Measurements from ENCODE around the gene MCRIP1.

MCRIP1 gene

DNA sequence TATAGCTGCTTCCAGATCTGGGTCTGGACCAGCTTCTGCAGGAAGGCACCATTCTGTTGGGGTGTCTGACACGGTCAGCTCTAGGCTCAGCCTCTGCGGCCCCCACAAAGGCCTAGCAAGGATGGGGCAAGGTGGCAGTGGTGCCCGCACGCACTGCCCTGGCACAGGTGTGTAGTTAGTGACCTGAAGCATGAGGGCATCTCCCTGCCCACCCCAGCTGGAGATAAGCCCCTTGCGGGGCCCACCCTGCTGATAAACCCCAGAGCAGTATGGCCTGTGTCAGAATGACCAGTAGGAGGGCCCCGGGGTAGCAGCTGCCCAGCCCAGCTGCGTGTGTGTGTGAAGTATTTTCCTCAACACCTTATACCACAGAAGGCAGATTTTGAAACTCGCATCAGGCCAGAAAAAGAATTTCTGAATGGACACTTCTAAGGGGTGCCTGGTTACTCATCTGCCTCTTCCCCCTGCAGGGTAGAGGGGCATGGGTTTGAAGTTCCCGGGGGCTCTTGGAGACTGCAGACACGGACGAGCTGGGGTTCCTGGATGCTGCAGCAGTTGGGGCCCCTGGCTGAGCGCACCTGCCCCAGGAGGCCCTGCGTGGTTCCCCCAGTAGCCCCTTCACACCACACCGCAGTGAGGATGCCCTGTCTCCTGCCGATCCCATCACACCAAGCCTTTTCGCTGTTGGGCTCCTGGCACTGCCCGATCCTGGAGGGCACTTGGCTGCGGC lies 33.5 kb upstream of the MCRIP1 start:
- Histone ChIP-seq H3K4me3 (no peak overlapping the region), H3K9me3 (no peaks in the 10 kb centered on the region), H3K27me3 (ENCODE audit: low read depth) (no peaks in the 10 kb centered on the region), H3K4me1 (peaks cover 21% of the 10 kb centered on the region), H3K36me3 (replicated peaks) (peaks cover 89% of the 10 kb centered on the region)
- DNase-seq (ENCODE audit: low spot score in 2 of 2): peak in 1 of 2 experiments; percentile 43
- in situ Hi-C loops (cut with MboI; ENCODE audit: low sequenced_read_pairs): no loop called here

DNA sequence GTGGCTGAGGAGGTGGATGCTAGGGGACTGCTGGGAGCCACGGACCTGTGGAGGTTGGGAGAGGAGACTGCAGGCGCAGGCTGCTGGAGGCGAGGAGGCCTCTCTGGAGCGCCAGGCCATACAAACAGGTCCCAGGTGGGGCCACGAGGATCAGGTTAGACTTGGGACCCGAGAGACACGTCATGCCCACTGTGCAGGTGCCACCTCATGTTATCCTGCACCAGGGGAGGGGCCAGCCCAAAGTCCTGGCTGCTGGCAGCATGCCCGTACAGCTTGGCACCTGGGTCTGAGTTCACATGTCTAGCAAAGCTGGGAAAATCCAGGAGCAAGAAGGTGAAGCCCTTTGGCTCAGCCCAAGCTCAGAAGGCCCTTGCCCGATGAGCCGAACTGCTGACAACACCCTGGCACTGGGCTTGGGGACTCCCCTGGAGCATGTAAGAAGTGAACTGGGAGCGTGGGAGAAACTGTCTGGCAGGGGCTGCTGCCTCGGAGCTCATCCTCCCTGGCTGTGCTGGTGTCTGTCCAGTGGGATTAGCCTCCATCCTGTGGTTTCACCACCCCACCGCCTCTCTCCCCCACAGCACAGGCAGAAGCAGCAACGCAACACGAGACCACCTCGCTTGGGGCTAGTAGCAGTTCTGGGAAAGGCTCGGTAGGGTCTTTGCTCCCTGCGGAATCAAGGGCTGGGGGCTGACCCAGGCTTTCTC lies 32.8 kb upstream of the MCRIP1 start:
- in situ Hi-C loops (cut with MboI; ENCODE audit: low sequenced_read_pairs): no loop called here
- Histone ChIP-seq H3K27me3 (ENCODE audit: low read depth) (no peaks in the 10 kb centered on the region), H3K36me3 (replicated peaks) (peaks cover 87% of the 10 kb centered on the region), H3K4me3 (no peak overlapping the region), H3K9me3 (no peaks in the 10 kb centered on the region), H3K4me1 (peaks cover 19% of the 10 kb centered on the region)
- peak in 1 of 2 experiments; percentile 43 for DNase-seq (ENCODE audit: low spot score in 2 of 2)

- no peak for DNase-seq (ENCODE audit: low spot score in 2 of 2)
- H3K4me3 ChIP-seq: no peak overlapping the region
- H3K4me1 ChIP-seq: peaks cover 19% of the 10 kb centered on the region
- H3K9me3 ChIP-seq: no peaks in the 10 kb centered on the region
- in situ Hi-C loops (cut with MboI; ENCODE audit: low sequenced_read_pairs): no loop called here
- no peaks in the 10 kb centered on the region for H3K27me3 ChIP-seq (ENCODE audit: low read depth)
- H3K36me3 ChIP-seq (replicated peaks): peaks cover 83% of the 10 kb centered on the region
These were observed 32.3 kb upstream of the MCRIP1 start for GRCh38 chr17:81865358-81865732.

DNA sequence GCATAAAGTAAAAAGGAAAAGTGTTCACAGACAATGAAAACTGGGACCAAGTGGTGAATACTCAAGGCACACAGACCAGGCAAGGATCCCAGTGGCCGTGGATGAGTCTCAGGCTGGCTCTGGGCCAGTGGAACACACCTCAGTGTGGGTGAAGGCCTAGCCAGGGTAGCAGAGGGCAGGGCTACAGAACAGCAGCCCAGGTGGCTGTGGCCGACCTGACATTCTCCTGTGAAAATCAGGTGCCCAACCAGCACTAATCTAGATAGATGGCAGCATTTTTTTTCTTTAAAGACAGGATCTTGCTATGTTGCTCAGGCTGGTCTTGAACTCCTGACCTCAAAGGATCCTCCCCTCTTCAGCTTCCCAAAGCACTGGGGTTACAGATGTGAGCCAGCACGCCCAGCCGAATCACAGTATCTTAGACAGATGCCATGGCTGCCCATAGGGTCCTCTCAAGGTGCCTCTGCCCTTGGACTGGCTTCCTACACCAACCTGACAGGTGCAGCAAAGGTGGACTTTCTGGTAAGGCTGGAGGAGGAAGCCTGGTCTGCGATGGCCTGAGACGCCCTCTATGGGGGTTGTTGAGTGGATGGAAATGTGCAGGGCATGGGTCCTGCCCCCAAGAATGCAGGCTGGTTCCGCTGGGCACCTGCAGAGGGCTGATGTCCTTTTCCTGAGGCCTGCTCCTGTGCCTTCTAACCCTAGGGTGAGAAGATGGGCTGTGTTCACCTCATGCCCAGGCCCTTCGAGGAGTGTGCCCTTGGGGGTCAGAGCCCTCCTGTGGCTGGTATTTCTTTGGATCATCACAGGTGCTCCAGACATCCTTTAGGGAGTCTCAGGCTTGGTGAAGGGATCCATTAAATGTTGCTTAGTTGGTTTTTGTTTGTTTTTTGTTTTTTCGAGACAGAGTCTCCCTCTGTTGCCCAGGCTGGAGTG lies 31.0 kb upstream of the MCRIP1 start:
- in situ Hi-C loops (cut with MboI; ENCODE audit: low sequenced_read_pairs): no loop called here
- Histone ChIP-seq H3K9me3 (no peaks in the 10 kb centered on the region), H3K27me3 (ENCODE audit: low read depth) (no peaks in the 10 kb centered on the region), H3K36me3 (replicated peaks) (peaks cover 80% of the 10 kb centered on the region), H3K4me1 (peaks cover 16% of the 10 kb centered on the region), H3K4me3 (no peak overlapping the region)
- no peak for DNase-seq (ENCODE audit: low spot score in 2 of 2)

DNA sequence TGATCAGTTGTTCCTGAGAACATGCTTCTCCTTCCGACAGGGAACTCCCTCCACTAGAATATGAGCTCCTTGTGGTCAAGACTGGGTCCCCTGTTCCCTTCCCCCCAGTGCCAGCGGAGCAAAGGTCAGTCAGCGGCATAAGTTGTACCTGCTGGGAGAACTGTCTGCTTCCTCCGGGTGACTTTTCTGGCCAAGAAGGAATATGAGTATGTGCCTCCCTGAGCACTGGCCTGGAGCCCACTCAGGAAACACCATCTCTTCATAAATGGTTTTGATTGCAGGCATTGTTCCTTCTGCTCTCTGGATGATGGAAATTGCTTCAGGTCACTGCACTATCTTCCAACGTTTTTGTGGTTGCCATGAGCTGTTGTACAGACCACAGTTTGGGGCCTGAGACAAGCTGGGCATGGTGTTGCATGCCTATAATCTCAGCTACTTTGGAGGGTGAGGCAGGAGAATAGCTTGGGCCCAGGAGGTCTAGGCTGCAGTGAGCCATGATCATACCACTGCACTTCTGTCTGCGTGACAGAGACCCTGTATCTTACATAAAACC lies 30.1 kb upstream of the MCRIP1 start:
- in situ Hi-C loops (cut with MboI; ENCODE audit: low sequenced_read_pairs): no loop called here
- Histone ChIP-seq H3K9me3 (no peaks in the 10 kb centered on the region), H3K27me3 (ENCODE audit: low read depth) (no peaks in the 10 kb centered on the region), H3K4me3 (no peak overlapping the region), H3K36me3 (replicated peaks) (peaks cover 80% of the 10 kb centered on the region), H3K4me1 (peaks cover 14% of the 10 kb centered on the region)
- DNase-seq (ENCODE audit: low spot score in 2 of 2): no peak

DNA sequence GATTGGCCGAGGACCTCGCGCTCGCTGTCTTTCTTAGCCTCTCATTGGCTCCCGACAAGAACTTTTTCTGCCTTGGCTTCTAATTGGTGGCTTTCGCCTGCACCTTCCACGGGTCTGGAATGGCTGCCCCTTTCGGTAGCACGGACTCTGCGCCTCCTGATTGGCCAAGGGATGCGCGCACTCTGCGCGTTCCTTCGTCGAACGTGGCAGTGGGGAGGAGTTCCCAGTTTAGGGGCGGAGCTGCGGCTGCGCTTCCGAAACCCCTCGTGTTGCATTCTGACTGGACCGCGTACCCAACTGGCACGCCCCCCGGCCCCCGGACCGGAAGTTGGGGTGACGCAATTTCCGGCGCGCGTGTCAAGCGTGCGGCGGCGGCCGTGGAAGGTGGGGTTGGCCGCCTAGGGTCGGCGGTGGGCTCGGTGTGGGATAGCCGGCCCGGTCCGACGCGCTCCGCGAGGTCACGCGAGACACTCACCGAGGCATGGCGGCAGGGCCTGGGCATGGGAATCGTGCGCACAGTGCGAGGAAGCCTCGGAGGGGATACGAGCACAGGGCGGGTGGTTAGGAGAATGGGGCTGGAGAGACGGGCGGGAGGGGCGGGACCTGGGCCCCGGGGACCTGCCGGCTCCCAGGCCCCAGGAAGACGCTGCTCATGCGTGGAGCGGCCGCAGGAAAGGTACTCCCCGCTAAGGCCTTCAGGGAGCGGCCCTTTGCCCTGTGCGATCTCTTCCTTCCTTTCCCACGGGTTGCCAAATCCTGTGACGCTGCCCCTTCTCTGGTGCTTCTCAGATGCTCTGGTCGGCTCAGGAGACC lies 27.9 kb upstream of the MCRIP1 start:
- H3K27me3 ChIP-seq (ENCODE audit: low read depth): no peaks in the 10 kb centered on the region
- H3K9me3 ChIP-seq: no peaks in the 10 kb centered on the region
- H3K4me3 ChIP-seq: peak overlapping the region; percentile 85
- H3K36me3 ChIP-seq (replicated peaks): peaks cover 71% of the 10 kb centered on the region
- peak; percentile 99 to 100 for DNase-seq (ENCODE audit: low spot score in 2 of 2)
- H3K4me1 ChIP-seq: peaks cover 14% of the 10 kb centered on the region
- in situ Hi-C loops (cut with MboI; ENCODE audit: low sequenced_read_pairs): no loop called here

DNA sequence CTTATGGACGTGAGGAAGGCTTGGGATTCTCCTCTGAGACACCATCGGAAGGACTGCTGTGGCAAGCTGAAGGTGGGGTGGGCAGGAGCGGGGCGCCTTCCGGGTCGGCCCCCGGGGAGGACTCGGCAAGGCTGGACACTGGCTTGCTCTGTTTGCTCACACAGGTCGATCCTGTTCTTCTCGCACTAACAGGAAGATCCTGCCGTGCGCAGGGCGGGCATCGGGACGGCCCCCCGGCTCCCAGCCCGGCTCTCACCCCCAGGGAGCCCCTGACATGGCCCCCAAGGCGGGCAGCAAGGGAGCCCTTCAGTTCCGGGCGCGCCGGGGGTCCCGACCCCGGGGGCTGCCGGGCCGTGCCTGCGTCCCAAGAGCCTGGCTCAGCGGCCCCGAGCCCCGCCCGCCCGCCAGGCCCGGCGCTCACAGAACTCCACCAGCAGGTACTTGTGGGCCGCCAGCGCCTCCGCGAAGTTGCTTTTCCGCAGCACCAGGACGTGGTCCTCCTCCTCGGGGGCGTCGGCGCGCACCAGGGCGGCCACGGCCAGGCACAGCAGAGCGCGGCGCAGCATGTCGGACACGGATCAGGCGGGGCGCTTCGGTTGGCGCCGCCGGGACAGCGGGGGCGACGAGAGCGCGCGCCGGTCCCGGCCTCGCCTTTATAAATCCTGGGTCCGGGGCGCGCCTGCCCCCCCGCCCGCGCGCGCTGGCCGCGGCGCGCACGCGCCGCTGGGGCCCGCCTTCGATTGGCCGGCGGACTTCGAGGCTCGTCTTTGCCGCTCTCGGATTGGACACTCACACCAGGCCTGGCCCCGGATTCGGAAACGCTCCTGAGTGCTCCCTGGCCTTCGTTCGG lies 27.0 kb upstream of the MCRIP1 start, which contains the start of gene P4HB:
Gene P4HB, minus strand, starts transcription at position 630 of the 850 bp plus-strand sequence. Its CDS starts 64 bp downstream, at position 566.
- DNase-seq (ENCODE audit: low spot score in 2 of 2): peak in 1 of 2 experiments; percentile 99
- H3K4me3 ChIP-seq: peak within 1 kb of the TSS; percentile 85
- in situ Hi-C loops (cut with MboI; ENCODE audit: low sequenced_read_pairs): no loop called here
- peaks cover 14% of the 10 kb centered on the region for H3K4me1 ChIP-seq
- H3K36me3 ChIP-seq (replicated peaks): peaks cover 68% of the 10 kb centered on the region
- H3K27me3 ChIP-seq (ENCODE audit: low read depth): no peaks in the 10 kb centered on the region
- H3K9me3 ChIP-seq: no peaks in the 10 kb centered on the region

- Histone ChIP-seq H3K9me3 (no peaks in the 10 kb centered on the region), H3K4me3 (peak overlapping the region; percentile 81), H3K27me3 (ENCODE audit: low read depth) (no peaks in the 10 kb centered on the region), H3K36me3 (replicated peaks) (peaks cover 66% of the 10 kb centered on the region), H3K4me1 (peaks cover 14% of the 10 kb centered on the region)
- DNase-seq (ENCODE audit: low spot score in 2 of 2): no peak
- in situ Hi-C loops (cut with MboI; ENCODE audit: low sequenced_read_pairs): no loop called here
These were observed 26.1 kb upstream of the MCRIP1 start for GRCh38 chr17:81858967-81859905.

GRCh38 chr17:81858170-81858966 lies 25.3 kb upstream of the MCRIP1 start:
- Histone ChIP-seq H3K4me3 (no peak overlapping the region; the same call in none of the 2 replicates), H3K36me3 (replicated peaks) (peaks cover 65% of the 10 kb centered on the region), H3K27me3 (ENCODE audit: low read depth) (no peaks in the 10 kb centered on the region), H3K4me1 (peaks cover 14% of the 10 kb centered on the region), H3K9me3 (no peaks in the 10 kb centered on the region)
- DNase-seq (ENCODE audit: low spot score in 2 of 2): no peak
- in situ Hi-C loops (cut with MboI; ENCODE audit: low sequenced_read_pairs): no loop called here

DNA sequence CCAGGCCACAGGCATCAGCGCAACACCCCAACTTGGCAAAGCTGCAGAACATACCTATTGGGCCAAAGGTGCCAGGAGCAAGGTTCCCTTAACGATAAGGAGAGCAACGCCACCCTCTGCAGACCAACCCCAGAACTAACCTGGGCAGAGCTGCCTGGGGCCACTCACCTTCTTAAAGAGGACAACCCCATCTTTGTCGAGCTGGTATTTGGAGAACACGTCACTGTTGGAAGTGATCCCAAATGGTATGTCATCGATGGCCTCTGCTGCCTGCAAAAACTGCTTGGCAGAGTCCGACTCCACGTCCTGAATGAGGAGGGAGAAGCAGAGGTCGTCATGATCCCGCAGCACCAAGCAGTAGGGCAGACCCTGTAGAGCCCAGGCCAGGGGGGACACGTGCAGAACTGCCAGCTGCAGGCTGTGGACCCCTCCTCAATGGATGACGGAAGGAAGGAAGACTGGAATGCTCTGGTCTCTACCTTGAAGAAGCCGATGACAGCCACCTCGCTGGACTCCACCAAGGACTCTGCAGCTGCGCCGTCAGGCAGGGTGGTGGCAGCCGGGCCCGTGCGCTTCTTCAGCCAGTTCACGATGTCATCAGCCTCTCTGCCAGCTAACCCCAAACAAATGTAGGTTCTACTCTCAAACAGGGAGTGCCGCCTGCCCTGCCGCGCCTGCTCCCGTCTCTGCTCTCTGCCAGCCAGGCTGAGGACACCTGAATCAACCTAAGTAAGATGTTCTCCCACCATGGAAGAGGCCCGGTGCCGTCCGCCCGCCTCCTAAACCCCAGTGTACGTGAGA lies 22.1 kb upstream of the MCRIP1 start:
- H3K9me3 ChIP-seq: no peaks in the 10 kb centered on the region
- H3K27me3 ChIP-seq (ENCODE audit: low read depth): no peaks in the 10 kb centered on the region
- no peak overlapping the region for H3K4me3 ChIP-seq
- DNase-seq (ENCODE audit: low spot score in 2 of 2): no peak
- H3K4me1 ChIP-seq: peaks cover 7% of the 10 kb centered on the region
- in situ Hi-C loops (cut with MboI; ENCODE audit: low sequenced_read_pairs): no loop called here
- H3K36me3 ChIP-seq (replicated peaks): peaks cover 72% of the 10 kb centered on the region

Measured in HAP-1 (cell line).